Neural cell (in vitro differentiated cells): Measurements from ENCODE around the gene MPPED1. TPM values are rescaled to one million over a fixed set of nuclear protein-coding genes. Genes with fewer than 3 reads are reported as not detected.

Source experiments
- H2AFZ ChIP-seq: fragments of 200-600, 300-800 bp; sonication (generic), shearing (Covaris generic); 2 replicates; pipeline ENCODE4 v1.6.0; 2014; ENCODE audit warnings: low read depth, mild to moderate bottlenecking, antibody characterized with exemption, low read length, moderate library complexity
- H3F3A ChIP-seq: fragments of 200-600 bp; shearing (Covaris generic); 2 replicates; pipeline ENCODE4 v1.6.1; 2016; ENCODE audit warnings: mild to moderate bottlenecking, moderate library complexity, mixed read lengths, antibody characterized with exemption, low read length; ENCODE audit not compliant: insufficient read depth, poor library complexity, severe bottlenecking
- H3K27ac ChIP-seq: fragments of 200-600, 300-800 bp; sonication (generic), shearing (Covaris generic); 2 replicates; pipeline ENCODE4 v1.5.1; 2014; ENCODE audit warnings: mild to moderate bottlenecking, low read length, moderate library complexity
- H3K27me3 ChIP-seq: fragments of 300-800, 200-600 bp; sonication (generic), shearing (Covaris generic); 2 replicates; pipeline ENCODE4 v1.6.0; 2014; ENCODE audit warnings: mild to moderate bottlenecking, low read depth, low read length, moderate library complexity; ENCODE audit not compliant: insufficient read depth
- H3K36me3 ChIP-seq: fragments of 300-800, 200-600 bp; sonication (generic), shearing (Covaris generic); 2 replicates; pipeline ENCODE4 v1.5.1; 2014; ENCODE audit warnings: mild to moderate bottlenecking, antibody characterized with exemption, low read length, moderate library complexity; ENCODE audit not compliant: insufficient read depth
- H3K4me2 ChIP-seq: fragments of 300-800, 200-600 bp; sonication (generic), shearing (Covaris generic); 2 replicates; pipeline ENCODE4 v1.6.0; 2014; ENCODE audit warnings: mild to moderate bottlenecking, low read length
- H3K4me3 ChIP-seq: fragments of 300-800, 200-600 bp; sonication (generic), shearing (Covaris generic); 2 replicates; pipeline ENCODE4 v1.5.1; 2014; ENCODE audit warnings: mild to moderate bottlenecking, low read length, moderate library complexity
- H3K79me2 ChIP-seq: fragments of 200-600 bp; shearing (Covaris generic); replicated peaks from 2 replicates; pipeline ENCODE4 v1.6.0; 2014; ENCODE audit warnings: mild to moderate bottlenecking, low read length, moderate library complexity; ENCODE audit not compliant: insufficient read depth
- H3K9ac ChIP-seq: fragments of 300-800, 200-600 bp; sonication (generic), shearing (Covaris generic); 2 replicates; pipeline ENCODE4 v1.6.1; 2016; ENCODE audit warnings: mild to moderate bottlenecking, low read length, mixed read lengths
- H3K9me2 ChIP-seq: fragments of 200-600 bp; shearing (Covaris generic); 2 replicates; pipeline ENCODE4 v1.6.1; 2016; ENCODE audit warnings: mild to moderate bottlenecking, low read length, mixed read lengths; ENCODE audit not compliant: insufficient read depth
- H3K9me3 ChIP-seq: fragments of 200-600, 300-800 bp; sonication (generic), shearing (Covaris generic); 2 replicates; pipeline ENCODE4 v1.6.1; 2016; ENCODE audit warnings: mild to moderate bottlenecking, mixed run types, low read length, moderate library complexity, mixed read lengths
- H4K20me1 ChIP-seq: fragments of 200-600 bp; shearing (Covaris generic); 2 replicates; pipeline ENCODE4 v1.6.1; 2016; ENCODE audit warnings: mild to moderate bottlenecking, mixed run types; ENCODE audit not compliant: insufficient read depth
- CTCF ChIP-seq: fragments of 450-650 bp; IDR thresholded peaks from 2 replicates; pipeline ENCODE4 v1.5.1; 2014; ENCODE audit warnings: antibody characterized with exemption, mild to moderate bottlenecking, moderate library complexity; ENCODE audit not compliant: poor library complexity, severe bottlenecking
- EP300 ChIP-seq: fragments of 450-650 bp; conservative IDR thresholded peaks from 2 replicates; pipeline ENCODE4 v1.6.1; 2014; ENCODE audit warnings: antibody characterized with exemption, mild to moderate bottlenecking, moderate library complexity; ENCODE audit not compliant: poor library complexity, severe bottlenecking
- EZH2 ChIP-seq: fragments of 200-600, 300-800 bp; shearing (Covaris generic), sonication (generic); IDR thresholded peaks from 2 replicates; pipeline ENCODE4 v1.6.1; 2014; ENCODE audit warnings: antibody characterized with exemption, low read length, borderline replicate concordance, mild to moderate bottlenecking; ENCODE audit not compliant: insufficient read depth, poor library complexity, severe bottlenecking
- MXI1 ChIP-seq: fragments of 450-650 bp; conservative IDR thresholded peaks from 2 replicates; pipeline ENCODE4 v1.6.1; 2014; ENCODE audit warnings: antibody characterized with exemption, mild to moderate bottlenecking; ENCODE audit not compliant: poor library complexity, severe bottlenecking
- POLR2AphosphoS5 ChIP-seq: IDR thresholded peaks from 2 replicates; pipeline ENCODE4 v1.6.1; 2012
- RAD21 ChIP-seq: fragments of 450-650 bp; conservative IDR thresholded peaks from 2 replicates; pipeline ENCODE4 v1.6.1; 2014; ENCODE audit warnings: antibody characterized with exemption, mild to moderate bottlenecking, moderate library complexity
- REST ChIP-seq: IDR thresholded peaks from 2 replicates; pipeline ENCODE4 v1.6.1; 2012; ENCODE audit warnings: borderline replicate concordance
- SMC3 ChIP-seq: fragments of 450-650 bp; conservative IDR thresholded peaks from 2 replicates; pipeline ENCODE4 v1.6.1; 2014; ENCODE audit warnings: antibody characterized with exemption, mild to moderate bottlenecking, moderate library complexity; ENCODE audit not compliant: poor library complexity
- TAF1 ChIP-seq: IDR thresholded peaks from 2 replicates; pipeline ENCODE4 v1.6.1; 2012; ENCODE audit warnings: low read depth
- polyA plus RNA-seq: library from polyadenylated mRNA; depleted of rRNA; stranded (reverse); fragments of >200 nt; gene quantifications from 2 replicates; pipeline ENCODE4 v1.2.3, GENCODE V29; 2014

The MPPED1 gene
- polyA plus RNA-seq, 1 donor from 2014 or later = 33.4 TPM

GRCh38 chr22:43476751-43477725 is 65.2 kb downstream of the MPPED1 start:
- Histone ChIP-seq H3F3A (no peaks in the 10 kb centered on the region), H3K9me3 (no peaks in the 10 kb centered on the region), H3K27ac (no peak overlapping the region), H3K4me2 (no peak overlapping the region), H3K9ac (no peak overlapping the region), H3K36me3 (no peaks in the 10 kb centered on the region), H2AFZ (no peak overlapping the region), H4K20me1 (no peaks in the 10 kb centered on the region), H3K79me2 (no peaks in the 10 kb centered on the region), H3K4me3 (no peak overlapping the region), H3K9me2 (no peaks in the 10 kb centered on the region), H3K27me3 (no peaks in the 10 kb centered on the region)
- TF ChIP-seq EZH2 = no peak
- no peak for TF ChIP-seq POLR2AphosphoS5
- no peak for TF ChIP-seq TAF1
- TF ChIP-seq SMC3 = no peak

GRCh38 chr22:43477966-43478365 is 66.2 kb downstream of the MPPED1 start:
- H3K4me3 ChIP-seq = no peak overlapping the region
- H4K20me1 ChIP-seq = no peaks in the 10 kb centered on the region
- H3K36me3 ChIP-seq = no peaks in the 10 kb centered on the region
- H3K27me3 ChIP-seq = no peaks in the 10 kb centered on the region
- H3K27ac ChIP-seq = no peak overlapping the region
- H3K9me2 ChIP-seq = no peaks in the 10 kb centered on the region
- no peak overlapping the region for H2AFZ ChIP-seq
- no peak overlapping the region for H3K9ac ChIP-seq
- no peaks in the 10 kb centered on the region for H3K9me3 ChIP-seq
- H3F3A ChIP-seq = no peaks in the 10 kb centered on the region
- no peak overlapping the region for H3K4me2 ChIP-seq
- no peaks in the 10 kb centered on the region for H3K79me2 ChIP-seq
- no peak for TF ChIP-seq RAD21
- TF ChIP-seq MXI1 = no peak
- TF ChIP-seq SMC3 = no peak
- TF ChIP-seq REST = no peak
- TF ChIP-seq EZH2 = no peak
- no peak for TF ChIP-seq CTCF
- TF ChIP-seq EP300 = no peak
